Motor neuron (in vitro differentiated cells): ENCODE results near the gene LRRC38. TPM values are rescaled to one million over a fixed set of nuclear protein-coding genes. Genes with fewer than 3 reads are reported as not detected.
"Not testable (repeated sequence)": the region's sequence is repeated elsewhere in the genome, so short reads cannot be mapped to it uniquely, and the experiment has no call there.

Experiments
- ATAC-seq, 8 experiments: fragments of 200-7000 bp; cut with Tn5 transposase; replicated peaks in 6 of 8; 2 replicates each; pipeline ENCODE4 v1.8.0; 2021; ENCODE audit warnings: mild to moderate bottlenecking in 8 of 8, moderate library complexity in 8 of 8
- H3K27ac ChIP-seq, 2 donors: fragments of 250-450 bp; sonication (Bioruptor Pico); 2 replicates each; pipeline ENCODE4 v1.9.0; 2021; ENCODE audit warnings: antibody characterized with exemption in 2 of 2, mild to moderate bottlenecking in 2 of 2, moderate library complexity in 1 of 2
- H3K4me1 ChIP-seq, 2 donors: fragments of 250-450 bp; sonication (Bioruptor Pico); replicated peaks in 1 of 2; 2 replicates each; pipeline ENCODE4 v1.6.1; 2021; ENCODE audit warnings: antibody characterized with exemption in 2 of 2, mild to moderate bottlenecking in 2 of 2, moderate library complexity in 1 of 2
- H3K4me3 ChIP-seq, 5 donors: fragments of 250-450 bp; sonication (Bioruptor Pico); 2 replicates each; pipeline ENCODE4 v1.9.0; 2021; ENCODE audit warnings: antibody characterized with exemption in 5 of 5, mild to moderate bottlenecking in 5 of 5, moderate library complexity in 4 of 5
- WGBS, 10 experiments: fragments of 450-650 bp; shearing (Covaris generic); methylation state at CpG; one replicate each; pipeline ENCODE4 v1.0.0; 2022; 5-methylcytosine and 5-hydroxymethylcytosine counted together
- in situ Hi-C, 9 experiments: fragments of 400-800 bp; cut with MboI; loops; one replicate each; pipeline ENCODE4 v1.15.0; 2021; ENCODE audit warnings: low sequenced_read_pairs in 9 of 9, low pct_unique_long_range_greater_than_20kb in 2 of 9; ENCODE audit not compliant: unreplicated experiment in 9 of 9
- total RNA-seq, 8 experiments: library from RNA; unstranded; fragments of 300-600 nt; gene quantifications; 2 replicates each; pipeline versions ENCODE4 v1.2.3 to v1.2.4, GENCODE V29; 2022

Gene LRRC38
- total RNA-seq, 8 experiments from 2014 or later, result 0.05 to 1.00 (median 0.17) TPM; not detected in 3

DNA sequence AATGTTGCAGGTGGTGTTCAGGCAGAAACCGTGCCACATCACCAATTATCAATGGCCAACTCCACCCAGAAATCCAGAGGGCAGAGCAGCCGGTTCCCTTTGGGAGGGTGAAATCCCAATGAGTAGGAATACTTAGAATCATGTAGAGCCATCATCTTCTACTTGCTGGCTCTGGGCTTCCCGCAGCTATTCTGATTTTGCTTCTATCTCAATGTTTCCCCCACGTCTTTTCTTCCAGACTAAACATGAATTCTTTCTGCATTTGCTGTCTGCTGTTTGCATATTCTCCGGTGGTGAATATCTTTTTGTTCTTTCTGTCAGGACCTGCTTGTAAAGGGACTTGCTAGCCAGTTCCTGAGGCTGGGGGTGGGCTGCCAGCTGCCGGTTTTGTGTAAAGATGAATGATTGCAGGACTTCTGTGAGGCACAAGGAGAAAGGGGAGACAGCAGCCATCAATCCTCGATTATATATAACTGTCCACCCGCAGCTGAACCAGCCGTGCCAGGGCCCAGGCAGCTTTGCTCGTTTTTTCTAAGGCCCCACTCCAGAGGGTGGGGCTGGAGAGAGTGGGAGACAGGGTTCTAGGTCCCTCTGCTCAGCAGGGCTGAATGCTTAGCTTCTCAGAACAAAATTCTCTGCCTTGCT, 70.3 kb downstream of the LRRC38 start:
- no peak overlapping the region for H3K4me3 ChIP-seq
- 13 to 47% (median 27%) methylated on average over 2 to 10 of the region's 10 CpGs for WGBS, 10 experiments
- peak overlapping the region in 1 of 2 donors; percentile 41 for H3K27ac ChIP-seq
- peaks cover 4 to 7% of the 10 kb centered on the region in 2 donors for H3K4me1 ChIP-seq
- in situ Hi-C loops, result no loop called here
- peak in 5 of 8 experiments; percentile 87 to 98 (median 96) for ATAC-seq

DNA sequence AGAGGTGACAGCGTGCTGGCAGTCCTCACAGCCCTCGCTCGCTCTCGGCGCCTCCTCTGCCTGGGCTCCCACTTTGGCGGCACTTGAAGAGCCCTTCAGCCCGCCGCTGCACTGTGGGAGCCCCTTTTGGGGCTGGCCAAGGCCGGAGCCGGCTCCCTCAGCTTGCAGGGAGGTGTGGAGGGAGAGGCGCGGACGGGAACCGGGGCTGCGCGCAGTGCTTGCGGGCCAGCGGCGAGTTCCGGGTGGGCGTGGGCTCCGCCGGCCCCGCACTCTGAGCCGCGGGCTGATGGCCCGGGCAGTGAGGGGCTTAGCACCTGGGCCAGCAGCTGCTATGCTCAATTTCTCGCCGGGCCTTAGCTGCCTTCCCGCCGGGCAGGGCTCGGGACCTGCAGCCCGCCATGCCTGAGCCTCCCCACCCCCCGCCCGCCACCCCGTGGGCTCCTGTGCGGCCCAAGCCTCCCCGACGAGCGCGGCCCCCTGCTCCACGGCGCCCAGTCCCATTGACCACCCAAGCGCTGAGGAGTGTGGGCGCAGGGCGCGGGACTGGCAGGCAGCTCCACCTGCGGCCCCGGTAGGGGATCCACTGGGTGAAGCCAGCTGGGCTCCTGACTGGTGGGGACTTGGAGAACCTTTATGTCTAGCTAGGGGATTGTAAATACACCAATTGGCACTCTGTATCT, 74.6 kb downstream of the LRRC38 start:
- peaks cover 11 to 14% of the 10 kb centered on the region in 2 donors for H3K4me1 ChIP-seq
- in situ Hi-C loops, ATAC-seq, H3K4me3 ChIP-seq, H3K27ac ChIP-seq: not testable (repeated sequence)
- WGBS, 10 experiments, result 45% methylated on average over 2 of the region's 49 CpGs; no CpG with 5 or more reads in 9 of the 10 experiments

DNA sequence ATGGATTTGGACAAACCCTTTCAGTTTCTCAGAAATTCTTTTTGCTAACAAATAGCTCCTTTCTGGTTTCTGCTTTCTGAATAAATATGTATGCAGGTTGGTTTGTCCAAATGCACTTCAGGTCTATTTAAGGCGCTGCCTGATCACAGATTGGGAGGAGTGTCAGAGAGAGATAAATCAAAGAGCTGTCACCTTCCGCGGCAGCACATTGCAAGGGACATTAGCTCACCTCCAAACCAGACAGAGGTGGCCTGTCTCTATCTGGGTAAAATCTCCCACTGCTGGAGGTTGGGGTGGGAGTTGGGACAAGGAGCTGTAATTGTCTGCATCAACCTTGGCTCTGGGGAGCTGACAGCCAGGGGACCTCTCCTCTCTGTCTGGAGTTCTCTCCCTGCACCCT, 78.3 kb downstream of the LRRC38 start:
- in situ Hi-C loops, result no loop called here
- peak in 5 of 8 experiments; percentile 59 to 98 (median 97) for ATAC-seq

DNA sequence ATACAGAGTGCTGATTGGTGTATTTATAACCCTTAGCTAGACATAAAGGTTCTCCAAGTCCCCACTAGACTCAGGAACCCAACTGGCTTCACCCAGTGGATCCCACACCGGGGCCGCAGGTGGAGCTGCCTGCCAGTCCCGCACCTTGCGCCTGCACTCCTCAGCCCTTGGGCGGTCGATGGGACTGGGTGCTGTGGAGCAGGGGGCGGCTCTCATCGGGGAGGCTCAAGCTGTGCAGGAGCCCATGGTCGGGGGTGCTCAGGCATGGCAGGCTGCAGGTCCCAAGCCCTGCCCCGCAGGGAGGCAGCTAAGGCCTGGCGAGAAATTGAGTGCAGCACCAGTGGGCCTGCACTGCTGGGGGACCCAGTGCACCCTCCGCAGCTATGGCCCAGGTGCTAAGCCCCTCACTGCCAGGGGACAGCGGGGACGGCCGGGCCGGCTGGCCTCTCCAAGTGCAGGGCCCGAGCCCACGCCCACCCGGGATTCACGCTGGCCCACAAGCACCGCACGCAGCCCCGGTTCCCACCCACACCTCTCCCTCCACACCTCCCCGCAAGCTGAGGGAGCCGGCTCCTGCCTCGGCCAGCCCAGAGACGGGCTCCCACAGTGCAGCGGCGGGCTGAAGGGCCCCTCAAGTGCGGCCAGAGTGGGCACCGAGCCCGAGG, 80.0 kb downstream of the LRRC38 start:
- in situ Hi-C loops, H3K4me3 ChIP-seq, H3K27ac ChIP-seq, ATAC-seq, H3K4me1 ChIP-seq: not testable (repeated sequence)
- WGBS, 10 experiments, result 71 to 100% (median 83%) methylated on average over 4 to 10 of the region's 32 CpGs; no CpG with 5 or more reads in 7 of the 10 experiments

More for the DNA sequence above, 78.3 kb downstream of the LRRC38 start:
- Histone ChIP-seq H3K4me1 (peaks cover 4 to 10% of the 10 kb centered on the region in 2 donors), H3K27ac (peak overlapping the region in 1 of 2 donors; percentile 13), H3K4me3 (no peak overlapping the region)
- 20 to 60% (median 43%) methylated on average over 1 to 3 of the region's 3 CpGs; no CpG with 5 or more reads in 4 of the 10 experiments for WGBS, 10 experiments

DNA sequence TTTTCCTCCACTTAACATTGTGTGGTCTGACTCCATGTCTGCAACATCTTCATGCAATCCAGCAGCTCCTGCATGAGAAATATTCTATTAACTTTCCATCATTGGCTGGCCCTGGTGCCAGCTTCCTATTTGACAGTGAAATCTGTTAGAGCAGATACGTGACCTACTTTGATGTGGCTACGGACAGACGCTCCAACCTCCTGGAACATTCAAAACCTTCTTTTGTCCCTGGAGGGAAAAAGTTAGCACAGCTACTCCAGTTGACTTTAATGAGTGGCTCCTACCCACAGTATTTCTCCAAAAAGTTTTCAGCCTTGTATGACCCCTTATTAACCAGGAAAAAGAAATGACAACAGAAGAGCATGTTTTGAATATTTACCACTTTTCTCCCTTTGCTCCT, 81.6 kb downstream of the LRRC38 start:
- Histone ChIP-seq H3K4me1 (peaks cover 4 to 10% of the 10 kb centered on the region in 2 donors), H3K4me3 (no peak overlapping the region), H3K27ac (no peak overlapping the region)
- no peak for ATAC-seq
- in situ Hi-C loops, result no loop called here
- 6 to 80% (median 58%) methylated on average over 2 to 3 of the region's 3 CpGs; no CpG with 5 or more reads in 4 of the 10 experiments for WGBS, 10 experiments

DNA sequence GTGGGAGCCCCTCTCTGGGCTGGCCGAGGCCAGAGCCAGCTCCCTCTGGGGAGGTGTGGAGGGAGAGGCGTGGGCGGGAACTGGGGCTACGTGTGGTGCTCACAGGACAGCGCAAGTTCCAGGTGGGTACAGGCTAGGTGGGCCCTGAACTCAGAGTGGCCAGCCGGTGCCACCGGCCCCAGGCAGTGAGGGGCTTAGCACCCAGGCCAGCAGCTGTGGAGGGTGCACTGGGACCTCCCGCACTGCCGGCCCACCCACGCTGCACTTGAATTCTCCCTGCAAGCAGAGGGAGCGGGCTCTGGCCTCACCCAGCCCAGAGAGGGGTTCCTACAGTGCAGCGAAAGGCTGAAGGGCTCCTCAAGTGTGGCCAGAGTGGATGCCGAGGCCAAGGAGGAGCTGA, 83.3 kb downstream of the LRRC38 start:
- Histone ChIP-seq H3K4me1 (peaks cover 3 to 10% of the 10 kb centered on the region in 2 donors), H3K4me3 (no peak overlapping the region), H3K27ac (no peak overlapping the region)
- in situ Hi-C loops, result no loop called here
- WGBS, 10 experiments, result 20 to 100% (median 37%) methylated on average over 1 to 2 of the region's 13 CpGs; no CpG with 5 or more reads in 4 of the 10 experiments
- no peak for ATAC-seq

Other genes starting within 250 kb of the LRRC38 start
- gene PRAMEF8, start 228.9 kb downstream of the LRRC38 start, total RNA-seq, result under 1 TPM in 3 of 8 experiments, not detected in 5; 0.20 to 0.71 (median 0.33) TPM
- gene PRAMEF33, start 210.5 kb downstream of the LRRC38 start, total RNA-seq, result under 1 TPM in 1 of 8 experiments, not detected in 7; 0.13 TPM
- under 1 TPM in 2 of 8 experiments, not detected in 6; 0.13 to 0.19 TPM for gene PRAMEF15, start 198.4 kb downstream of the LRRC38 start, total RNA-seq
- gene PRAMEF14, start 166.9 kb downstream of the LRRC38 start, total RNA-seq, result 1 to 10 TPM in 1 of 8 experiments, under 1 TPM in 1, not detected in 6; 0.33 to 1.0 TPM
- gene PRAMEF19, start 142.1 kb downstream of the LRRC38 start, total RNA-seq, result under 1 TPM in 3 of 8 experiments, not detected in 5; 0.13 to 0.20 (median 0.19) TPM
- gene PRAMEF17, start 124.4 kb downstream of the LRRC38 start, total RNA-seq, result under 1 TPM in 3 of 8 experiments, not detected in 5; 0.18 to 0.38 (median 0.20) TPM
- under 1 TPM in 2 of 8 experiments, not detected in 6; 0.13 to 0.47 TPM for gene PRAMEF20, start 103.6 kb downstream of the LRRC38 start, total RNA-seq
- 100 to 1,000 TPM in 1 of 8 experiments, 10 to 100 TPM in 4, 1 to 10 TPM in 2, under 1 TPM in 1; 0.63 to 129 (median 14.8) TPM for gene PDPN, start 69.8 kb upstream of the LRRC38 start, total RNA-seq
- gene PRDM2, start 186.2 kb upstream of the LRRC38 start, total RNA-seq, result 10 to 100 TPM; 10.9 to 63.9 (median 37.1) TPM